Left ventricle myocardium inferior (tissue), 1 donor: ENCODE results near the gene CEP128. TPM values are rescaled to one million over a fixed set of nuclear protein-coding genes. Genes with fewer than 3 reads are reported as not detected.

Experiments used
- DNase-seq: peaks from one replicate; pipeline ENCODE4 v3.0.0-alpha.2; 2020
- H3K27ac ChIP-seq: fragments of 200-600 bp; replicated peaks from 2 replicates; pipeline ENCODE4 v1.8.0; 2021
- H3K27me3 ChIP-seq: fragments of 200-600 bp; 2 replicates; pipeline ENCODE4 v1.8.0; 2021; ENCODE audit warnings: low read depth
- H3K36me3 ChIP-seq: fragments of 200-600 bp; 2 replicates; pipeline ENCODE4 v1.8.0; 2021
- H3K4me1 ChIP-seq: fragments of 200-600 bp; 2 replicates; pipeline ENCODE4 v1.8.0; 2021
- H3K4me3 ChIP-seq: fragments of 200-600 bp; 2 replicates; pipeline ENCODE4 v1.8.0; 2021; ENCODE audit warnings: mild to moderate bottlenecking, moderate library complexity
- H3K9me3 ChIP-seq: fragments of 200-600 bp; replicated peaks from 2 replicates; pipeline ENCODE4 v1.8.0; 2021
- intact Hi-C: fragments of 100-400 bp; cut with micrococcal nuclease; formaldehyde crosslinking; loops from one replicate; pipeline ENCODE4 v1.11.0; 2022
- total RNA-seq: library from RNA; stranded (reverse); fragmentation: NEBNext Ultra II Directional; extraction: Animal tissue kit (Norgen Biotek cat#: 25700); gene quantifications from one replicate; pipeline ENCODE4 v1.2.1, GENCODE V29; 2021
- TF ChIP-seq, protein P1 (sequence below): fragments of 200-600 bp; IDR thresholded peaks from 2 replicates; pipeline ENCODE4 v1.8.0; 2021; ENCODE audit warnings: antibody characterized with exemption, mild to moderate bottlenecking, borderline replicate concordance
- donor health status: DM: no; HTN: yes; CAD: no; lungs with severe emphysema.

The CEP128 gene
- total RNA-seq, 1 donor from 2014 or later, result 2.3 TPM

DNA sequence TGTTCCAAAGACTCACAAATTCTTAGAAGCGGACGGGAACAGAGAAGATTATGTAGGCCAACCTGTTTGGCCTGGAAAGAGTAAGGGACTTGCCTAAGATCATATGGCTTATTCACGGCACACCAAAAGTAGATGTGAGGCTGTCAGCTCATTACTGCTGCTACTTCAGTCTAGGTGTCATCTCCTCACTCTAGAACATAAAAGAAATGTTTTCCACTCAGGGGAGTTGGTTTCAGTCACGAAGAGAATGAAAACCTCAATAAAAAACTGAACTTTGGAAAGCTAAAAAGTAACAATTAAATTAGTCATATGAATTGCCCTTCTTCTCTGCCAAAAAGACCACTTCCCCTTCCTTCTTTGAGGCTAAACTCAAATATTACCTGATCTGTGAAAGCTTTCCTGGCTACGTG, 658 bp upstream of the CEP128 start:
- Histone ChIP-seq H3K4me3 (peak overlapping the region; percentile 78), H3K27ac (peak overlapping the region; percentile 78), H3K4me1 (peaks cover 17% of the 10 kb centered on the region), H3K27me3 (peaks cover 23% of the 10 kb centered on the region), H3K36me3 (no peaks in the 10 kb centered on the region), H3K9me3 (no peaks in the 10 kb centered on the region)
- DNase-seq, result no peak
- intact Hi-C loops, result no loop called here
- TF ChIP-seq, protein P1, sequence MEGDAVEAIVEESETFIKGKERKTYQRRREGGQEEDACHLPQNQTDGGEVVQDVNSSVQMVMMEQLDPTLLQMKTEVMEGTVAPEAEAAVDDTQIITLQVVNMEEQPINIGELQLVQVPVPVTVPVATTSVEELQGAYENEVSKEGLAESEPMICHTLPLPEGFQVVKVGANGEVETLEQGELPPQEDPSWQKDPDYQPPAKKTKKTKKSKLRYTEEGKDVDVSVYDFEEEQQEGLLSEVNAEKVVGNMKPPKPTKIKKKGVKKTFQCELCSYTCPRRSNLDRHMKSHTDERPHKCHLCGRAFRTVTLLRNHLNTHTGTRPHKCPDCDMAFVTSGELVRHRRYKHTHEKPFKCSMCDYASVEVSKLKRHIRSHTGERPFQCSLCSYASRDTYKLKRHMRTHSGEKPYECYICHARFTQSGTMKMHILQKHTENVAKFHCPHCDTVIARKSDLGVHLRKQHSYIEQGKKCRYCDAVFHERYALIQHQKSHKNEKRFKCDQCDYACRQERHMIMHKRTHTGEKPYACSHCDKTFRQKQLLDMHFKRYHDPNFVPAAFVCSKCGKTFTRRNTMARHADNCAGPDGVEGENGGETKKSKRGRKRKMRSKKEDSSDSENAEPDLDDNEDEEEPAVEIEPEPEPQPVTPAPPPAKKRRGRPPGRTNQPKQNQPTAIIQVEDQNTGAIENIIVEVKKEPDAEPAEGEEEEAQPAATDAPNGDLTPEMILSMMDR, result no peak

DNA sequence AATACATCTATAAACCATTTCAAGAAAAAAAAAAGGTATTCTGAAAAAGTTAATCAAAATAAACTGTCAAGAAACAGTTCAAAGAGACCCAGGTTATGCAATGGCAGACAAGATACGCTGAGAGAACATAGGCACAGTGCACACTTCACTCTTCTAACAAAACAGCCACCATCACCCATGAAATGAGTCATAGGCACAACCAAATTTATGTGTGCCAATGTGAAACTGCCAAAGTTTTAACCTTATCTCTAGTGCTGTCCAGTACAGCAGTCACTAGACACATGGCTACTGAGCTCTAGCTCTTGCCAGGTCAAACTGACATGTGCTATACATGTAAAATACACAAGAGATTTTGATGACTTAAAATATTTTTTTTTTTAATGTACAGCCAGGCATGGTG, 1.4 kb downstream of the CEP128 start:
- Histone ChIP-seq H3K27me3 (peaks cover 4% of the 10 kb centered on the region), H3K4me3 (no peak overlapping the region), H3K36me3 (no peaks in the 10 kb centered on the region), H3K4me1 (peaks cover 17% of the 10 kb centered on the region), H3K9me3 (no peaks in the 10 kb centered on the region), H3K27ac (no peak overlapping the region)
- TF ChIP-seq, protein P1, result no peak
- intact Hi-C loops, result no loop called here
- DNase-seq, result no peak

DNA sequence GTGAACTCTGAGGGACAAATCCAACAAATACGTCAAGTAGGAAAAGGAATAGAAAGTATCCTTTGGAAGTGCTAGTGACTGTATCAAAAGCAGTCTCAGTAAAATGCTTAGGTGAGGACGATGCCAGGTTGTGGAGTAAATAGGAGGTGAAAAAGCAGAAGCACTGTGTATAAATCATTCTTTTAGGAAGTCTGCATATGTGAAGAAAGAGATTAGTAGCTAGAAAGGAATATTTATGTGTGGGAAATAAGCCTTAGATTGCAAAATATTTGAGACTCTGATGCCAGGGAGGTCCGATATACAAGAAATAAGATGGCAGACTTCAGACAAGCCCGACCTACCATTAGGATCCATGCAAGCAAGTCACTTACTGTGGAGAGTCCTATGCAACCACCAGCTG, 7.9 kb downstream of the CEP128 start:
- no peak overlapping the region for H3K27ac ChIP-seq
- H3K27me3 ChIP-seq, result no peaks in the 10 kb centered on the region
- H3K36me3 ChIP-seq, result no peaks in the 10 kb centered on the region
- no peak for DNase-seq
- intact Hi-C loops, result no loop called here
- H3K9me3 ChIP-seq, result no peaks in the 10 kb centered on the region
- H3K4me1 ChIP-seq, result no peaks in the 10 kb centered on the region
- TF ChIP-seq, protein P1, result no peak
- no peak overlapping the region for H3K4me3 ChIP-seq

DNA sequence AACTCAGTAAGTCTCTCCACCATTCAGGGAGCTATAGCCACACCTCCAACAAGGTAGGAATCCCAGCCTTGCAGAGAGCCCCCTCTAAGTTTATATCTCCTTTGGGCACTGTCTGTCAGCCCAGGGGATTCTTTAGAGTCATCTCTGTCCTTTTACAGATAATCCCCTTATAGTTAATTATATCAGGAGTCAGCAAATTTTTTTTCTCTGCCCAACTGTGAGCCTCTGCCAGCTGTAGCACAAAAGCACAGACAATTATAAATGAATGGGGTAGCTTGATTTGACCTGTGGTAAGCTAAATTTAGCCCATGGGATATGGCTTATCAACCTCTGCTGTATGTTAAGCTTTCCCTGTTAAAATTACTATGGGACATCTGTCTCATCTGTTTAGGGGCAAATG, 8.3 kb downstream of the CEP128 start:
- H3K4me1 ChIP-seq, result no peaks in the 10 kb centered on the region
- H3K4me3 ChIP-seq, result no peak overlapping the region
- TF ChIP-seq, protein P1, result no peak
- no peaks in the 10 kb centered on the region for H3K36me3 ChIP-seq
- no peaks in the 10 kb centered on the region for H3K27me3 ChIP-seq
- intact Hi-C loops, result no loop called here
- H3K27ac ChIP-seq, result no peak overlapping the region
- H3K9me3 ChIP-seq, result no peaks in the 10 kb centered on the region
- no peak for DNase-seq

DNA sequence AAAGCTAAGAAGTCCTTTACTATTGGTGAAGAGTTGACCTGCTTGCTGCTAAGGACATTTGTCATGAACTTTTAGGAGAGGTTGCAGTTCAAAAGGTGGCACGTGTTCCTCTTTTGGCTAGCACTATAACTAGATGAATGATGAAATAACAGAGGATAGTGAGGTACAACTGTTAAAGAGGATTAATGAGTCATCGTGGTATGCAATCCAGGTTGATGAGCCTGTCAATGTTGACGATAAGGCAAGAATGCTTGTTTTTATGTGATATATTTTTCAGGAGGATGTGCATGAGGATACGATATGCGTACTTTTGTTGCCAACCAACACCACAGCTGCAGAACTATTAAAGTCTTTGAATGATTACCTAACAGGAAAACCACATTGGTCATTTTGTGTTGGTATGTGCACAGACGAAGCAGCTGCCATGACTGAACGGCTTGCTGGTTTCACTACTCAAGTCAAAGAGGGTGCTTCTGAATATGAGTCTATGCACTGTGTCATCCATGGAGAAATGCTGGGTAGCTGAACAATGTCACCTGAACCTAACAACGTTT, 10.6 kb downstream of the CEP128 start:
- Histone ChIP-seq H3K36me3 (no peaks in the 10 kb centered on the region), H3K27ac (no peak overlapping the region), H3K4me1 (peaks cover 7% of the 10 kb centered on the region), H3K4me3 (no peak overlapping the region), H3K9me3 (no peaks in the 10 kb centered on the region), H3K27me3 (no peaks in the 10 kb centered on the region)
- TF ChIP-seq, protein P1, result no peak
- intact Hi-C loops, result no loop called here
- DNase-seq, result no peak
